C4-2B (cell line): ENCODE results near the gene IRAK1.

ENCODE experiments used
- ZFX ChIP-seq: fragments of 450-650 bp; IDR thresholded peaks from 2 replicates; pipeline ENCODE4 v1.6.1; 2017
- TF ChIP-seq, protein P1 (sequence below): fragments of 450-650 bp; conservative IDR thresholded peaks from 2 replicates; pipeline ENCODE4 v1.5.1; 2017; ENCODE audit warnings: mild to moderate bottlenecking

DNA sequence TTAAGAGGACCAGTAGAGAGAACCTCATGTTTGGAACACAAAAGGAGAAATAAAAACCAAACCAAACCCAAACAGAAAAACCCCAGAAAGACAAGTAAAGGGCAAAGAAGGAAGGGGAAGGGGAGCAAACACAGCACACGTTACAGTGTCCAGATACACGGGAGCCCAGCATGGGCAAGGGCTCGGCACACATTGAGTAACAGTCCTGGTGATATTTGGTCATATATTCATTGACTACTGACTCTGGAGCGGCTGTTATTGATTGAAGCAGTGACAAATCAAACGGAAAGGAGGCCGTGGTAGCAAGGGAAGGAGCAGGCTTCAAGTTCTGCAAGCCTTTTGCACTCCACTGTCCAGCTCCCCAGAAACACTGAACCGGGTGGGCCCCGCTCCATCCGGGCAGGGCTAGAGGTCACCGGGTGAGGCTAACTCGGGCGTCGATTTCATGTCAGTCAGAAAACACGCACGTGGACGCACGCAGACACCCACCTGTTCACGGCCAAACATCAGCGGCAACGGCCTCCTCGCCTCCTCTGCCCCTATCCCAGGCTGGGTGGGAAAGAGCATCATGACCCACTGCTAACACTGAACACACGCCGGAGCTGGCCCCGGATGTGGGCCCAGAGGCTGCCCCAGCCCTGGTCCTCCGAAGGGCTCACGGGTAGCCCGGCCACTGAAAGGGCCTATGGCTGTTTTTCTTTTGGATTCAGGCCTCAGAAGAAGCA is 3.7 kb upstream of the IRAK1 start:
- TF ChIP-seq, protein P1, sequence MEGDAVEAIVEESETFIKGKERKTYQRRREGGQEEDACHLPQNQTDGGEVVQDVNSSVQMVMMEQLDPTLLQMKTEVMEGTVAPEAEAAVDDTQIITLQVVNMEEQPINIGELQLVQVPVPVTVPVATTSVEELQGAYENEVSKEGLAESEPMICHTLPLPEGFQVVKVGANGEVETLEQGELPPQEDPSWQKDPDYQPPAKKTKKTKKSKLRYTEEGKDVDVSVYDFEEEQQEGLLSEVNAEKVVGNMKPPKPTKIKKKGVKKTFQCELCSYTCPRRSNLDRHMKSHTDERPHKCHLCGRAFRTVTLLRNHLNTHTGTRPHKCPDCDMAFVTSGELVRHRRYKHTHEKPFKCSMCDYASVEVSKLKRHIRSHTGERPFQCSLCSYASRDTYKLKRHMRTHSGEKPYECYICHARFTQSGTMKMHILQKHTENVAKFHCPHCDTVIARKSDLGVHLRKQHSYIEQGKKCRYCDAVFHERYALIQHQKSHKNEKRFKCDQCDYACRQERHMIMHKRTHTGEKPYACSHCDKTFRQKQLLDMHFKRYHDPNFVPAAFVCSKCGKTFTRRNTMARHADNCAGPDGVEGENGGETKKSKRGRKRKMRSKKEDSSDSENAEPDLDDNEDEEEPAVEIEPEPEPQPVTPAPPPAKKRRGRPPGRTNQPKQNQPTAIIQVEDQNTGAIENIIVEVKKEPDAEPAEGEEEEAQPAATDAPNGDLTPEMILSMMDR, result no peak
- TF ChIP-seq ZFX, result no peak
